ENCODE measurements around the gene PDK2. TPM values are rescaled to one million over a fixed set of nuclear protein-coding genes. Genes with fewer than 3 reads are reported as not detected.

PDK2 gene
- total RNA-seq, 1 donor: 10.1 TPM

DNA sequence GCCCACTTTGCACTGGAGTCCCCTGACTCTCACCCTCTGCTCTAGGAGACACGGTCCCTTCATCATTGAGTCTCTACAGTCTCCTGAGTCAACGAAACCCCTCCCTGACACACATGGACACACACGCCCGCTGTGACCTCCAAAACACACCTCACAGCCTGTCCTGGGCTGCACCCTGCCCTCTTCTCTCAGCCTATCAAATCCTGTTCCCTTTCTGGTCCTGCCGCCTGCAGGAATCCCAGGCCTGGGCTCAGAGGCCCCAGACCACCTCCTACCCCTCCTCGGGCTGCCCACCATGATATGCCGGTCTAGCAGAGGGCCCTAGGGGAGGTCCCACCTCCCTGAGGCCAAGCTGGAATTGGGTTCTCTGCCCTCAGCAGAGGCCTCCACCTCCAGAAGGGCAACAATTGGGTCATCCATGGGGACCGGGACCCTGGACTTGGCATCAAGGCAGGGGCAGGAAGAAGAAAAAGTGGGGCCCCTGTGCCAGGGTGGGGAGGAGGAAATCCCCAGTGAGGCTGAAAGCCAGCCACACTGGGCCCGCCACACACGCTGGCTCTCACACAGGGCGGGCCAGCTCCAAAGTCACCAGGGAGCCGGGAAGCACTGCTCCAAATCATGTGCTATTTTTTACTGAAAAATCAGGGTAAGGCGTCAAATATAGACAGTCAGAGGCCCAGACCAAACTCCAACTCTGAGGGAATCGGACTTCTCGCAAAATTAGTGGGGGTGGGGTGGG lies 51.9 kb downstream of the PDK2 start:
- Histone ChIP-seq H3K9me3 (ENCODE audit: low read depth, low read length) (no peaks in the 10 kb centered on the region), H3K4me1 (ENCODE audit: insufficient read depth, low read length) (peaks cover 61% of the 10 kb centered on the region), H3K4me3 (ENCODE audit: low read length) (peak overlapping the region; percentile 91), H3K27me3 (ENCODE audit: insufficient read depth, low read length) (no peaks in the 10 kb centered on the region)

DNA sequence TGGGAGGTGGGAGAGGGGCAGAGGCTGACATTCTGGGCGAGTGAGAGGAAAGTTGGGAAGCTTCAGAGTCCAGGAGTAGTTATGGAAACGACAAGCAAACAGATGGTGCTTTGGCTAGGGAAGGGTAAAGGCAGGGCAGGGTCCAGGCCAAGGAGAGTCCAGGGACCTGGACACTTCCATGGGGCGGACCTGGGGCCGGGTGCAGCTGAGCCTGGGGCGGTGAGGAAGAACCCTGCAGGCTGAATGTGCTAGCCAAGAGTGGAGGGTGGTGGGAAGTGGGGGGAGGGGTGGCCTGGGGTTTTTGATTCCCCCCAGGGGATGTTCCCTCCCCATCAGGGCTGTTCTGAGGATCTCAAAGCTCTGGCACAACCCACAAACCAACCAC lies 52.7 kb downstream of the PDK2 start:
- H3K27me3 ChIP-seq (ENCODE audit: insufficient read depth, low read length): no peaks in the 10 kb centered on the region
- peak overlapping the region; percentile 91 for H3K4me3 ChIP-seq (ENCODE audit: low read length)
- no peaks in the 10 kb centered on the region for H3K9me3 ChIP-seq (ENCODE audit: low read depth, low read length)
- peaks cover 61% of the 10 kb centered on the region for H3K4me1 ChIP-seq (ENCODE audit: insufficient read depth, low read length)

DNA sequence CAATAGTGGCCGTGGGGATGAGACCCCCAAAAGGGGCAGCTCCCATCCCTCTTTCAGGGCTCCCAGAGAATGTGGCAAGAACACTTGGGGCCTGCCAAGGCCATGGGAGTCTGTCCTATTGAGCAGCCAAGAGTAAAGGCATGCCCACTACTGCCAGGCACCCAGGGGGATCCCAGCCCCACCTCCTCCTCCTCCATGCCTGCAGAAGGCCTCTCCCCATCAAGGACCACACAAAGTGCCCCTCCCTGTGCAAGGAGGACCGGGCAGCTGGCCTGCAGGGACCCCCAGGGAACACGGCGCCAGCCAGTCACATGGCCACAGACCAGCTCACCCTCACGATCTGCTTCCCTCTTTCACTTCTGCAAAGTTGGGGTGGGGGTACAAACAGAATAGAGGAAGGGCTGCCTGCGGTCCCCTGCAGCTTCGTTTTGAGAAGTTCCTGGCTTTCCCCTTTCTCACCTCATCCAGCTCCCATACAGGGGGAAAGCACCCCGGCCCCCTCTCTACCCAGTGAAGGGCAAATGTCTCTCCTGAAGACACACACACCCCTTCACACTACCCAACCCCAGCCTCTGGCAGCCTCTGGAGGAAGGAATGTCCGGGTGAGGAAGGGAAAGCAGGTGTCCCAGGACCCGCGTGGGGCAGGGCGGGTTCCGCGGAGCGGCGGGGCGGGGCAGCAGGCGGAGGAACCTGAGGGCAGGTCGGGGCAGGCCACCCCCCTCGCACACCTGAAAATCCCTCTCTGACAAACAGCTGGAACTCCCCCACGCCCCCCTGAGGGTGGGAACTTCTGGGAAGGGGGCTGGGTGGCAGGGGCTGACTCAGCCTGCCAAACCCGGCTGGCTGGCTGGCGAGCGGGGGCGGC lies 53.3 kb downstream of the PDK2 start:
- Histone ChIP-seq H3K4me1 (ENCODE audit: insufficient read depth, low read length) (peaks cover 62% of the 10 kb centered on the region), H3K4me3 (ENCODE audit: low read length) (peak overlapping the region; percentile 91), H3K27me3 (ENCODE audit: insufficient read depth, low read length) (no peaks in the 10 kb centered on the region), H3K9me3 (ENCODE audit: low read depth, low read length) (no peaks in the 10 kb centered on the region)

DNA sequence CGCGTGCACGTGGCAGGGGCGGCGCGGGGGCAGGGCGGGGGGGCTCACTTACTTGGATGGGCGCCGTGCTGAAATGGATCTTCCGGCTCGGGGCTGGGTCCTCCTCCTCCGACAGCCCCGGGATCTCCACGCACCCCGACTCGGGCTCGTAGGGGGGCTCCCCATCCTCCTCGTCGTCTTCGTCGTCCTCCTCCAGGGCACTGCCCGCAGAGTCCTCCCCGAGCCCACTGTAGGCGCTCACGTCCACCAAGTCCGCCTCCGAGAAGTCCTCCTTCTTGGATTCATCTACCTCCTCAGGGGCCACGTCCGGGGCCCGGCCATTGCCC lies 53.9 kb downstream of the PDK2 start:
- peaks cover 62% of the 10 kb centered on the region for H3K4me1 ChIP-seq (ENCODE audit: insufficient read depth, low read length)

DNA sequence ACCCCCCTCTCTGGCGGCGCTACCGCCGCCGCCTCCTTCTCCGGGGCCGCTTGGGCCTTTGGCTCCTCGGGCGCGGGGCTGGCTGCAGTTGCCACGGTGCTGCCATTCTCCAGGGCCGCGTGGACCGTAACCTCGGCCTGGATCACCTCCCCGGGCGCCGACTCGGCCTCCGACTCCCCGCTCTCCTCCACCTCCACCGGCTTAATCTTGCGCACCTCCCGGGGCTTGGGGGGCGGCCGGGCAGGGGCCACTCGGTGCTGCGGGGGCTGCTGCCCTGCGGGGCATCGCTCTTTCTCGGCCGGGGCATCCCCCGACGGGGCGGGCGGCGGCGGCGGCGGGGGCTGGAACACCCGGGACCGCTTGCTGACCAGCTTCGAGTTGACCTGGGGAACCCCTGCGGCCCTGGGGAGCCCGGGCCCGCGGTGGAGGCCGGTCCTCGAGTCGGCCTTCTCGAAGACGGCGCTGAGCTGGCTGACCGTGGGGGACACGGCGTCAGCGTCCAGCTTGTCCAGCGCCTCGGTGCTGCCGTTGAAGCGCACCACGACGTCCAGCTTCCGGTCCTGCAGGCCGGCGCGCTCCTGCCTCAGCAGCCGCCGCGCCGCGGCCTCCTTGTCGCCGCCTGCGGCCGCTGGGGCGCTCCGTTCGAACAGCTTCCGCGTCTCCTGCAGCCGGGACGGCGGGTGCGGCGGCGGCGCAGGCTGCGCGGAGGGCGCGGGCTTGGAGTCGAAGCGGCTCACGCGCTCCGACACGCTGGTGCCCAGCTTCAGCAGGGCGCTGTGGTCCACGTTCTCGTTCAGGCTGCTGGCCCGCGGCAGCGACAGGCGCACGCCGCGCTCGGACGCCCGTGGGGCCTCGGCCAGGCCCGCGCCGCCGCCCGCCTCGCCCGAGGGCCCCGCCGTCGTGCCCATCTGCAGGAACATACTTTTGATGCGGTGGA lies 54.5 kb downstream of the PDK2 start:
- H3K27me3 ChIP-seq (ENCODE audit: insufficient read depth, low read length): no peaks in the 10 kb centered on the region
- peak overlapping the region; percentile 91 for H3K4me3 ChIP-seq (ENCODE audit: low read length)
- peaks cover 62% of the 10 kb centered on the region for H3K4me1 ChIP-seq (ENCODE audit: insufficient read depth, low read length)
- no peaks in the 10 kb centered on the region for H3K9me3 ChIP-seq (ENCODE audit: low read depth, low read length)

More for the DNA sequence above, 53.9 kb downstream of the PDK2 start:
- no peaks in the 10 kb centered on the region for H3K9me3 ChIP-seq (ENCODE audit: low read depth, low read length)
- H3K27me3 ChIP-seq (ENCODE audit: insufficient read depth, low read length): no peaks in the 10 kb centered on the region
- peak overlapping the region; percentile 91 for H3K4me3 ChIP-seq (ENCODE audit: low read length)

DNA sequence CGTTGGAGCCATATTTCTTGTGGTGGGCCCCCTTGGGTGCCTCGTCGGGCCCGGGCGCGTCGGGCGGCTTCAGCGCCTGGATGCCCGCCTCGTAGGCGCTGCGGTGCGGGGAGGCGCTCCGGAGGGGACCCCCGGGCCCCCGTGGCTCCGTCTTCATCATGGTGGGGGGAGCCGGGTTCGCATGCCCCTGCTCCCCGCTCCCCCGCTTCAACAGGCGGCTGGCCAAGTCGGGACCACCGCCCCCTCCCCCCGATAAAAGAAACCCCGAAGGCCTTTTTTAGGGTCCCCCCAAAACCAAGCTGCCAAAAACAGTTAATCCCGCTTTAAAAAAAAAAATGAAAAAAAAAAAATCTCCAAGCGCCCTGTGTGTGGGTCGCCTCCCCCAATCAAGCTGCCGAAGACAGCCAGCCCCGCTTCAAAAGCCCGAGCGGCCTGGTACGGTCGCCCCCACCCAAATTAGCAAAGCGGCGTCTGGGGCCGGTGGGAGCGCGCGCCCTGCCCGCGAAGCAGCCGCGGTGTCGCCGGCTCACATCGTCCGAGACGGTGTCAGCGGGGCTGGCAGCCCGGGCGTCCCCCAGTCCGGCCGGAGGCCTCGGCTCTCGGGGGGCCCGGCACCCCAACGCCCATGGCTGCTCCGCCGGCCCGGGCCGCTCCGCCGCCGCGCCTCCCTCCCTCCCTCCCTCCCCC lies 55.3 kb downstream of the PDK2 start, which contains the start of gene PPP1R9B:
Gene PPP1R9B, minus strand, starts transcription at position 324 of the 687 bp plus-strand sequence. Its CDS starts 164 bp downstream, at position 160.
- H3K4me1 ChIP-seq (ENCODE audit: insufficient read depth, low read length): peaks cover 62% of the 10 kb centered on the region
- no peaks in the 10 kb centered on the region for H3K27me3 ChIP-seq (ENCODE audit: insufficient read depth, low read length)
- H3K4me3 ChIP-seq (ENCODE audit: low read length): peak within 1 kb of the TSS; percentile 91
- no peaks in the 10 kb centered on the region for H3K9me3 ChIP-seq (ENCODE audit: low read depth, low read length)

DNA sequence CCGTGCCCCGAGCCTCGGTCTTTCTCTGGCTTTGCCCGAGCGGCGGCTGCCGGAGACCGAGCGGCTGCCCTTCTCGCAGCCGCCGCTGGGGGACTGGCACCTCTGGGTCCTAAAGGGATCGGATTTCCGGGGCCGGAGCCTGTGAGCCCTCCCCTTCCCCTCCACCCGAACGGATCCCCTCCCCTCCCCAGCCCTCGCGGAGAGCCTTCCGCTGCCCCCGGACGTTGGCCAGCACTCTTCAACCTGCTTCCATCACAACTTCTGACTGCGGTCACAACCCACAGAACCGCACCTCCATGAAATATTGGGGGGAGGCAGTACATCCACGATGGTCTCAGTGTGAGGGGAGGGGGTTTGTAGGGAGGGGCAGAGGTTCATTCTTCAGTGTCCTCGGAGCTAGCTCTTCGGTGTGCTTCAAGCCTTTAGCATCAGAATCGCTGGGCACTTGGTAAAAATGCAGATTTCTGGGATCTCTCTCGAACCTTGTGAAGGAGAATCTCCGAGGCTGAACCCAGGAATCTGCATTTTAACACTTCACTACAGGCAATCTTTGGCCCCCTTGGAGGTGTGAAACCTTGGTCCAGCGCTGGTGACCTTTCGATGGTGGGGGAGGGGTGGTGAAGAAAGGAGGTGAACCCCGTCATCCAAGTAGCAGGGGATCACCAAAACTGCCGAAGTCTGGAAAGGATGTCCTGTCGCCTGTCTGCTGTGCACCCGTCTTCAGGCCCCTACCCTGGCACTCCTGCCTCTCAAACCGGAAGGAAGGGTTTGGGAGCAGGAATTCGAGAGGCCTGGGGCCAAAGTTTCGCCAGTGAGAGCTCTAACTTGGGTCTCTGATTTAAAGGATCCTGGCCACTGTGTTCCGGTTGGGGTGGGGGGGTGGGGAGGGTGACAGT lies 56.1 kb downstream of the PDK2 start:
- H3K4me1 ChIP-seq (ENCODE audit: insufficient read depth, low read length): peaks cover 56% of the 10 kb centered on the region
- no peaks in the 10 kb centered on the region for H3K27me3 ChIP-seq (ENCODE audit: insufficient read depth, low read length)
- peak overlapping the region; percentile 91 for H3K4me3 ChIP-seq (ENCODE audit: low read length)
- no peaks in the 10 kb centered on the region for H3K9me3 ChIP-seq (ENCODE audit: low read depth, low read length)

DNA sequence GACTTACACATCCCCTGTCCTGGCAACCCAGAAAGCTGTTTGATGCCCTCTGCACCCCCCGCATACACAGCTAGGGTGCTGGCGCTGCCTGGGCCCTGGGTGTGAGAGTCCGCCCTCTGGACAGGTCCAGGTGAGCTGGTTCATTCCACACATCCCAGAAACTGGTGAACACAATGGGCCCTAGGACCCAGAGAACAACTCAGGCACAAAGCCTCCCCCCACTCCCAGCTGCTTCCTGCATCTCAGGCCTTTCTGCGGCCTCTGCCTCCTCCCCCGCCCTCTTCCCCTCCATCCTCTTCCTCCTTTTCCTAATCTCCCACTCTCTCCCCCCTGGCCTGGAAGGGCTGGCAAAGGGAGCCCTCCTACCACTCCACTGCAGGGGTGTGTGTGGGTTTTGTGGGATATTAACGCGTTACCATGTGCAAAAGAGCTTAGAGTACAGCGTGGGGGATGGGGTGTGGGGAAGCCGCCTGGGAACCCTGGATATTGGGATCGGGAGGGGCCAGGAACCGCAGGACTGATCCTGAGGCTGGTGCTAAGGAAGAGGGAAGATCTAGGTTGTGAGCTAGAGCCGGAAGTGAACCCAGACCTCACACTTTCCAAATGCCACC lies 56.9 kb downstream of the PDK2 start:
- Histone ChIP-seq H3K4me3 (ENCODE audit: low read length) (peak overlapping the region; percentile 91), H3K4me1 (ENCODE audit: insufficient read depth, low read length) (peaks cover 49% of the 10 kb centered on the region), H3K9me3 (ENCODE audit: low read depth, low read length) (no peaks in the 10 kb centered on the region), H3K27me3 (ENCODE audit: insufficient read depth, low read length) (no peaks in the 10 kb centered on the region)

DNA sequence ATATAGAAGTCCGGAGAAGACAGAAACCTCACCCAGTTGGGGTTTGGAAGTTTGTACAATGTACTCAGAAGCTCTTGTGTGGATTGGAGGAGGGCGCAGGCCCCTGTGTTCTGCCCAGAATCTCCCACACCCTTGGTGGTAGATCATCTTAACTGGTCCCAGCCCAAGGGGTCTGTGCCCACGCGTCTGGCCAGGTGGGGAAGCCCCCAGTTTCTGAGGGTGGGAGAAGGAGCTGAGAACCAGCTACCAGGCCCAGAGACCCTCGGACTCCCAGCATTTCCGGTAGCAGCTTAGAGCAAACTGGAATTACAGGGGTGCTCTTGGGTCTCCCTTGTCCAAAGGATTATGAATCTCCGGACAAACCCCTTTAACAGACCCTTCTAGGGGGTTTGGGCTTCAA lies 57.6 kb downstream of the PDK2 start:
- H3K27me3 ChIP-seq (ENCODE audit: insufficient read depth, low read length): no peaks in the 10 kb centered on the region
- peaks cover 44% of the 10 kb centered on the region for H3K4me1 ChIP-seq (ENCODE audit: insufficient read depth, low read length)
- H3K4me3 ChIP-seq (ENCODE audit: low read length): no peak overlapping the region
- no peaks in the 10 kb centered on the region for H3K9me3 ChIP-seq (ENCODE audit: low read depth, low read length)

DNA sequence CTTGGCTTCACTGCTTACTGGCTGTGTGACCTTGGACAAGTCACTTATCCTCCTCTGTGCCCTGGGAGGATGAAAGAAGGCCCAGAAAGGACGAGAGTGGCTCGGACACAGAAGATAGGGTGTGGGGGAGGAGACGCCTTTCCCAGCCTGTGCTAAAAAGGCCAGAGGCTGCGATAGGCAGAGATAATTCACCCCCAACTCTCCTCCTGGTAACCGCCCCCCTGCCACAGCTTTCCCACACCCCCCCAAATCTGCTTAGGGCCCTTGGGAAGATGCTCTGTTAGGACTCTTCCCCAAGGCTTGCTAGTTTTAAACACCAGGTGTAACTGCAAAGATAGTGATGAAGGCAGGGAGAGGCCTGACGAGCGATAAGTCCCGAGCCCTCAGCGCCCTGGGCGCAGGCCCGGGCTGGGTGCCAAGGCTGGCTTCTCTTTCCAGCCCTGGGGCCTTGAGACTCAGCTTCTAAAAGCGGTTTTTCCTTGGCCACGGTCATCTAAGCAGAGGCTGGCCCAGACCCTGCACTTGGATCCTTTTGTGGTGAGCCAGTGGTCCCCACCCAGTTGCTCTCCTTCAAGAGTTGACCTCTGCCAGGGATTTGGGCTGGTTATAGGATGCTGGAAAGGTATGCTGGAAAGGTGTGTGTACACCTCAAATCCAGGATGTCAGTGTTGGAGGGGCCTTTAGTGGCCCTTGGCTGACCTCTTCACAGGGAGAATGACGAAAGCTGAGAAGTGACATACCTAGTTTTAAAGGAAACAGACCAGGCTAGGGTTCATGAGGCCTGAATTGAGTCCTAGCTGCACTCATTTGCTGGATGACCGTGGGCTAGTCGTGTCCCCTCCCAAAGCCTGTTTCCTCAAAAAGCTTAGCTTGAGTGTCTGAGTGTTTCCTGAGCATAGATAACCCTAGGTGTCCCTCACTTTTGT lies 58.8 kb downstream of the PDK2 start:
- H3K9me3 ChIP-seq (ENCODE audit: low read depth, low read length): no peaks in the 10 kb centered on the region
- no peak overlapping the region for H3K4me3 ChIP-seq (ENCODE audit: low read length)
- H3K27me3 ChIP-seq (ENCODE audit: insufficient read depth, low read length): no peaks in the 10 kb centered on the region
- H3K4me1 ChIP-seq (ENCODE audit: insufficient read depth, low read length): peaks cover 47% of the 10 kb centered on the region

DNA sequence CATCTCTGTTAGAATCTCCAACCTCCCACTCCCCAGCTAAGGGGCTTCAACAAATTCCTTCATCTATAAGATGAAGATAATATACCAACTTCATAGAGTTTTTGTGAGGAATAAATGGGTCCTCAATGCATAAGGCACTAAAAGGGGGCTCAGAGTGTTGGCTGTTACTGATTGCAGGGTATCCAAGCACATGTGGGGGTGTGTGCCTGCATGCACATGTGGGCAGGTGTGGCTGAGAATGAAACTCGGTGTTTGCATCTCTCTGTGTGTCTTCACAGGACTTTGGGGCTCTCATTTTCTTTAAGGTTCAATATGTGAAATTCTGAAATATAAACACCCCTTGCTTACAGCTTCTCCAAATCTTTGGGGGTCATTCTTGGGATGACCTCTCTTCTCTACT lies 59.5 kb downstream of the PDK2 start:
- Histone ChIP-seq H3K4me1 (ENCODE audit: insufficient read depth, low read length) (peaks cover 47% of the 10 kb centered on the region), H3K27me3 (ENCODE audit: insufficient read depth, low read length) (no peaks in the 10 kb centered on the region), H3K4me3 (ENCODE audit: low read length) (no peak overlapping the region), H3K9me3 (ENCODE audit: low read depth, low read length) (no peaks in the 10 kb centered on the region)

DNA sequence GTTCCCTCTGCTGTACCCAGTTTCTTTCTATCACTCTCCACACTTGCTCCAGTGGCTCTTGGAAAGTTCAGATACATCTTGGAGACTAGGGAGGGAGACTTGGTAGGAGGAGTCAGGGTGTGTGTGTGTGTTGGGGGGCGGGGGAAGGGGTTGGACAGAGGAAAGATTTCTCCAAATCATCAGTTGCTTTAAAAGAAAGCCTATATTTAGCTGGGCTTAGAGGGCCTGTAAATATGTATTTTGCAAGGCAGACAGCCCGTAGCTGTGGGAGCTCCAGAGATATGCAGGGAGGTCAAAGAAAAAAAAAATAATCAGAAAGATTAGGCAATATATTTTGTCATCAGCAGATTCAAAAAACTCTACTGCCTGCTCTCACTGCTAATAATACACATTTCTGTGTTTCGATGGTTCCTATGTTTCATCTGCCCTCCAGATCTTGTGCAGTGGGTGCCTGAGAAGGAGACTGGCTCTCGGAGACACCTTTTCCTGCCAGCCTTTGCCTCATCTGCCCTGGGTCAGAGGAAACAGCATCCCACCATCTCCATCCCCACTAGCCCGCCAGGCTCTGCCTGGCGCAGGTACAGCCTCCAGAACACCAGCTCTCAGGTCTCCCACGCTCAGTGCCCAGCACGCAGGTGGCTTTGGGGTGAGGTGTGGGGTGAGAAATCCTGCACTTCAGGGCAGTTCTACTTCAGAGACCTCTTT lies 60.1 kb downstream of the PDK2 start:
- H3K27me3 ChIP-seq (ENCODE audit: insufficient read depth, low read length): no peaks in the 10 kb centered on the region
- peaks cover 47% of the 10 kb centered on the region for H3K4me1 ChIP-seq (ENCODE audit: insufficient read depth, low read length)
- no peak overlapping the region for H3K4me3 ChIP-seq (ENCODE audit: low read length)
- H3K9me3 ChIP-seq (ENCODE audit: low read depth, low read length): no peaks in the 10 kb centered on the region

Measured in mononuclear cell (primary cell).